Measurements from ENCODE around the gene ZFYVE9. TPM values are rescaled to one million over a fixed set of nuclear protein-coding genes. Genes with fewer than 3 reads are reported as not detected.

Gene ZFYVE9
- total RNA-seq, 4 donors from 2014 or later = 38.1 to 54.8 (median 40.9) TPM

- peaks cover 0 to 6% (median 3%) of the 10 kb centered on the region in 4 donors for H3K36me3 ChIP-seq
- H3K4me1 ChIP-seq = peaks cover 0 to 26% (median 18%) of the 10 kb centered on the region in 4 donors
- intact Hi-C loops (cut with DNase I) = no loop called here
- no peak overlapping the region for H3K4me3 ChIP-seq
- WGBS = 96% methylated on average over 3 of the region's 3 CpGs
- no peaks in the 10 kb centered on the region for H3K27me3 ChIP-seq
- DNase-seq (ENCODE audit: extremely low spot score) = no peak
- H3K9me3 ChIP-seq = no peaks in the 10 kb centered on the region
- TF ChIP-seq EP300 (IDR thresholded peaks at IDR 0.05) (no peak), CTCF (IDR thresholded peaks at IDR 0.05) (no peak), POLR2A (IDR thresholded peaks at IDR 0.05; ENCODE audit: low read depth) (no peak), POLR2AphosphoS5 (IDR thresholded peaks at IDR 0.05) (no peak)
- H3K27ac ChIP-seq (replicated peaks in 1 of 4) = no peak overlapping the region
Observed at GRCh38 chr1:52238887-52239707, 97.2 kb downstream of the ZFYVE9 start.

- Histone ChIP-seq H3K27me3 (no peaks in the 10 kb centered on the region), H3K36me3 (peaks cover 0 to 6% (median 2%) of the 10 kb centered on the region in 4 donors), H3K27ac (replicated peaks in 1 of 4) (no peak overlapping the region), H3K9me3 (no peaks in the 10 kb centered on the region), H3K4me3 (no peak overlapping the region), H3K4me1 (peaks cover 0 to 26% (median 18%) of the 10 kb centered on the region in 4 donors)
- 82% methylated on average over 1 of the region's 1 CpG for WGBS
- no peak for DNase-seq (ENCODE audit: extremely low spot score)
- intact Hi-C loops (cut with DNase I) = no loop called here
- TF ChIP-seq EP300 (IDR thresholded peaks at IDR 0.05) (no peak), CTCF (IDR thresholded peaks at IDR 0.05) (no peak), POLR2A (IDR thresholded peaks at IDR 0.05; ENCODE audit: low read depth) (no peak), POLR2AphosphoS5 (IDR thresholded peaks at IDR 0.05) (no peak)
Observed at GRCh38 chr1:52239708-52240001, 97.8 kb downstream of the ZFYVE9 start.

- peaks cover 0 to 24% (median 16%) of the 10 kb centered on the region in 4 donors for H3K4me1 ChIP-seq
- TF ChIP-seq POLR2A (IDR thresholded peaks at IDR 0.05; ENCODE audit: low read depth) = no peak
- no peak for DNase-seq (ENCODE audit: extremely low spot score)
- H3K4me3 ChIP-seq = no peak overlapping the region
- H3K9me3 ChIP-seq = no peaks in the 10 kb centered on the region
- H3K27ac ChIP-seq (replicated peaks in 1 of 4) = no peak overlapping the region
- WGBS = 59% methylated on average over 4 of the region's 4 CpGs
- peaks cover 0 to 6% (median 2%) of the 10 kb centered on the region in 4 donors for H3K36me3 ChIP-seq
- no peaks in the 10 kb centered on the region for H3K27me3 ChIP-seq
- intact Hi-C loops (cut with DNase I) = no loop called here
Observed at GRCh38 chr1:52240592-52241210, 98.8 kb downstream of the ZFYVE9 start.

GRCh38 chr1:52243221-52243987 is 101.5 kb downstream of the ZFYVE9 start:
- peaks cover 0 to 23% (median 10%) of the 10 kb centered on the region in 4 donors for H3K4me1 ChIP-seq
- no peak for DNase-seq (ENCODE audit: extremely low spot score)
- H3K27me3 ChIP-seq = no peaks in the 10 kb centered on the region
- no peak overlapping the region for H3K27ac ChIP-seq (replicated peaks in 1 of 4)
- no peaks in the 10 kb centered on the region for H3K9me3 ChIP-seq
- no peak overlapping the region for H3K4me3 ChIP-seq
- no peak for TF ChIP-seq POLR2AphosphoS5 (IDR thresholded peaks at IDR 0.05)
- TF ChIP-seq CTCF (IDR thresholded peaks at IDR 0.05) = no peak
- no peak for TF ChIP-seq EP300 (IDR thresholded peaks at IDR 0.05)
- TF ChIP-seq POLR2A (IDR thresholded peaks at IDR 0.05; ENCODE audit: low read depth) = no peak
- peaks cover 0 to 4% (median under 1%) of the 10 kb centered on the region in 4 donors for H3K36me3 ChIP-seq
- intact Hi-C loops (cut with DNase I) = no loop called here
- 94% methylated on average over 3 of the region's 3 CpGs for WGBS

- TF ChIP-seq CTCF (IDR thresholded peaks at IDR 0.05) = no peak
- no peak for TF ChIP-seq EP300 (IDR thresholded peaks at IDR 0.05)
- TF ChIP-seq POLR2AphosphoS5 (IDR thresholded peaks at IDR 0.05) = no peak
- no peak for TF ChIP-seq POLR2A (IDR thresholded peaks at IDR 0.05; ENCODE audit: low read depth)
- no peak for DNase-seq (ENCODE audit: extremely low spot score)
- Histone ChIP-seq H3K27ac (replicated peaks in 1 of 4) (no peak overlapping the region), H3K4me1 (no peaks in the 10 kb centered on the region), H3K4me3 (no peak overlapping the region), H3K36me3 (no peaks in the 10 kb centered on the region), H3K27me3 (no peaks in the 10 kb centered on the region), H3K9me3 (no peaks in the 10 kb centered on the region)
- intact Hi-C loops (cut with DNase I) = no loop called here
- 96% methylated on average over 1 of the region's 1 CpG for WGBS
Observed at GRCh38 chr1:52249831-52250230, 107.9 kb downstream of the ZFYVE9 start.
